ENCODE results near the gene PPM1M.

PPM1M gene

DNA sequence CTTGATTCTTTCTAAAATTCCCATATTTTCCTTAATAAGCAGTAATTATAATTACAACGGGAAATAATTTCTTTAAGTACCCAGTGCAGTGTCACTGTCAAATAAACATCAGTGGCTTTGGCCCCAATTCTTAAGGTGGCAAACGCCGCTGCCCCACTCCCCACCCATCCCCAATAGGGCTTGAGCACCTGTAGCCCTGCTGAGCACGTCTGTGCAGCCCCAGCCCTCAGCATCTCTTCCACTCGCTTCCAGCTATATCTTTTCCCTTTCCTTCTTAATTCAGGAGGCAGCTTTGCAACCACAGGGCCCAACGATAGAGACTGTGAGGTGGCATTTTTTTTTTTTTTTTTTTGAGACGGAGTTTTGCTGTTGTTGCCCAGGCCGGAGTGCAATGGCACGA lies 9.0 kb downstream of the PPM1M start:
- ATAC-seq = no peak
- no peak for TF ChIP-seq GLIS3 (CRISPR knock-in tag; IDR thresholded peaks at IDR 0.05)
- no peak for TF ChIP-seq OSR1 (CRISPR knock-in tag; IDR thresholded peaks at IDR 0.05)
- TF ChIP-seq ZC3H10 (CRISPR knock-in tag; IDR thresholded peaks at IDR 0.05) = no peak
- TF ChIP-seq RARB (CRISPR knock-in tag; IDR thresholded peaks at IDR 0.05) = no peak
- TF ChIP-seq SNAI2 (CRISPR knock-in tag; IDR thresholded peaks at IDR 0.05) = no peak
- TF ChIP-seq, protein P1, sequence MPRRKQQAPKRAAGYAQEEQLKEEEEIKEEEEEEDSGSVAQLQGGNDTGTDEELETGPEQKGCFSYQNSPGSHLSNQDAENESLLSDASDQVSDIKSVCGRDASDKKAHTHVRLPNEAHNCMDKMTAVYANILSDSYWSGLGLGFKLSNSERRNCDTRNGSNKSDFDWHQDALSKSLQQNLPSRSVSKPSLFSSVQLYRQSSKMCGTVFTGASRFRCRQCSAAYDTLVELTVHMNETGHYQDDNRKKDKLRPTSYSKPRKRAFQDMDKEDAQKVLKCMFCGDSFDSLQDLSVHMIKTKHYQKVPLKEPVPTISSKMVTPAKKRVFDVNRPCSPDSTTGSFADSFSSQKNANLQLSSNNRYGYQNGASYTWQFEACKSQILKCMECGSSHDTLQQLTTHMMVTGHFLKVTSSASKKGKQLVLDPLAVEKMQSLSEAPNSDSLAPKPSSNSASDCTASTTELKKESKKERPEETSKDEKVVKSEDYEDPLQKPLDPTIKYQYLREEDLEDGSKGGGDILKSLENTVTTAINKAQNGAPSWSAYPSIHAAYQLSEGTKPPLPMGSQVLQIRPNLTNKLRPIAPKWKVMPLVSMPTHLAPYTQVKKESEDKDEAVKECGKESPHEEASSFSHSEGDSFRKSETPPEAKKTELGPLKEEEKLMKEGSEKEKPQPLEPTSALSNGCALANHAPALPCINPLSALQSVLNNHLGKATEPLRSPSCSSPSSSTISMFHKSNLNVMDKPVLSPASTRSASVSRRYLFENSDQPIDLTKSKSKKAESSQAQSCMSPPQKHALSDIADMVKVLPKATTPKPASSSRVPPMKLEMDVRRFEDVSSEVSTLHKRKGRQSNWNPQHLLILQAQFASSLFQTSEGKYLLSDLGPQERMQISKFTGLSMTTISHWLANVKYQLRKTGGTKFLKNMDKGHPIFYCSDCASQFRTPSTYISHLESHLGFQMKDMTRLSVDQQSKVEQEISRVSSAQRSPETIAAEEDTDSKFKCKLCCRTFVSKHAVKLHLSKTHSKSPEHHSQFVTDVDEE (CRISPR knock-in tag; IDR thresholded peaks at IDR 0.05) = no peak
- TF ChIP-seq CSDC2 (CRISPR knock-in tag; IDR thresholded peaks at IDR 0.05) = no peak
- no peak for TF ChIP-seq TOX (CRISPR knock-in tag; IDR thresholded peaks at IDR 0.05; ENCODE audit: borderline replicate concordance)
- no peak for TF ChIP-seq TCF4 (CRISPR knock-in tag; IDR thresholded peaks at IDR 0.05; ENCODE audit: borderline replicate concordance)
- no peak for TF ChIP-seq PPARA (CRISPR knock-in tag; IDR thresholded peaks at IDR 0.05; ENCODE audit: borderline replicate concordance)
- TF ChIP-seq ISL1 (CRISPR knock-in tag; IDR thresholded peaks at IDR 0.05) = no peak
- TF ChIP-seq ZFP3 (CRISPR knock-in tag; IDR thresholded peaks at IDR 0.05) = no peak
- TF ChIP-seq ESRRG (CRISPR knock-in tag; IDR thresholded peaks at IDR 0.05) = no peak
- TF ChIP-seq, protein P2, sequence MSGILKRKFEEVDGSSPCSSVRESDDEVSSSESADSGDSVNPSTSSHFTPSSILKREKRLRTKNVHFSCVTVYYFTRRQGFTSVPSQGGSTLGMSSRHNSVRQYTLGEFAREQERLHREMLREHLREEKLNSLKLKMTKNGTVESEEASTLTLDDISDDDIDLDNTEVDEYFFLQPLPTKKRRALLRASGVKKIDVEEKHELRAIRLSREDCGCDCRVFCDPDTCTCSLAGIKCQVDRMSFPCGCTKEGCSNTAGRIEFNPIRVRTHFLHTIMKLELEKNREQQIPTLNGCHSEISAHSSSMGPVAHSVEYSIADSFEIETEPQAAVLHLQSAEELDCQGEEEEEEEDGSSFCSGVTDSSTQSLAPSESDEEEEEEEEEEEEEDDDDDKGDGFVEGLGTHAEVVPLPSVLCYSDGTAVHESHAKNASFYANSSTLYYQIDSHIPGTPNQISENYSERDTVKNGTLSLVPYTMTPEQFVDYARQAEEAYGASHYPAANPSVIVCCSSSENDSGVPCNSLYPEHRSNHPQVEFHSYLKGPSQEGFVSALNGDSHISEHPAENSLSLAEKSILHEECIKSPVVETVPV (CRISPR knock-in tag; IDR thresholded peaks at IDR 0.05) = no peak
- TF ChIP-seq, protein P3, sequence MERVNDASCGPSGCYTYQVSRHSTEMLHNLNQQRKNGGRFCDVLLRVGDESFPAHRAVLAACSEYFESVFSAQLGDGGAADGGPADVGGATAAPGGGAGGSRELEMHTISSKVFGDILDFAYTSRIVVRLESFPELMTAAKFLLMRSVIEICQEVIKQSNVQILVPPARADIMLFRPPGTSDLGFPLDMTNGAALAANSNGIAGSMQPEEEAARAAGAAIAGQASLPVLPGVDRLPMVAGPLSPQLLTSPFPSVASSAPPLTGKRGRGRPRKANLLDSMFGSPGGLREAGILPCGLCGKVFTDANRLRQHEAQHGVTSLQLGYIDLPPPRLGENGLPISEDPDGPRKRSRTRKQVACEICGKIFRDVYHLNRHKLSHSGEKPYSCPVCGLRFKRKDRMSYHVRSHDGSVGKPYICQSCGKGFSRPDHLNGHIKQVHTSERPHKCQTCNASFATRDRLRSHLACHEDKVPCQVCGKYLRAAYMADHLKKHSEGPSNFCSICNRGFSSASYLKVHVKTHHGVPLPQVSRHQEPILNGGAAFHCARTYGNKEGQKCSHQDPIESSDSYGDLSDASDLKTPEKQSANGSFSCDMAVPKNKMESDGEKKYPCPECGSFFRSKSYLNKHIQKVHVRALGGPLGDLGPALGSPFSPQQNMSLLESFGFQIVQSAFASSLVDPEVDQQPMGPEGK (CRISPR knock-in tag; IDR thresholded peaks at IDR 0.05; ENCODE audit: borderline replicate concordance) = no peak
- no peak for TF ChIP-seq ARNTL (CRISPR knock-in tag; IDR thresholded peaks at IDR 0.05; ENCODE audit: borderline replicate concordance, low read depth)

DNA sequence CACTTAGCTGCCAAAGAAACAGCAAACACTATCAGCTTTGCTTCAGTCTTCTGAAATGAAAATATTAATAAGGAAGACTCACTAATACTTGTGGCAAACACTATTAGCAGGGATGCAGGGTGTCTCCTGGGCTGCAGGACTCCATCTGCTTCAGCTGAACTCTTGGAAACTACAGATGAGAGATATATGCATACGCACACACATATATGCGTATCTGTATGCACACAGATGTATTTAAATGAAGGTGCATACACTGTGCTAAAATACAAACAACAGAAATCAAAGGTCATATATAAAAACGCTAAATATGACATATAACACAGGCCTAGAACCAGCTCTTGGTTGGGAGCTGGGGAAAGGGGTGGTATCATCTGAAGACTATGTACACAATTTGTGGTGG lies 10.6 kb downstream of the PPM1M start:
- ATAC-seq = no peak

DNA sequence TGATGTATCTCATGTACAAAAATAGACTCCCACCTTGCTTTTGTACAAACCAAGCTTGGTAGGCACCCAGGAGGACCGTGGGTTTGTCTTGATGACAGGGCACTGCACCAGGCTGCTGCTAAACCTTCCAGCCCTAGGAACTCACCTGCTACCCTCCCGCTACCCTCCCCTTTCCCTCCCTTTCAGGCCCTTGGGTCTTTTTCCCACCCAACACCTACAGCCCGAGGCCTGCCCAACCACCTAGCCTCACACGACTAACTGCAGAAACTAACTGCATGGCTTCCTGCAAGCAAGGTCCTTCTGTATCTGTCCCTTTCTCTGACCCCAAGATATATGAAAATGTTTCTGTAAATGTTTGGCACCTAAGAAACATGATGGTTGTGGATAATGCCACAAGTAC lies 11.1 kb downstream of the PPM1M start:
- TF ChIP-seq PPARA (CRISPR knock-in tag; IDR thresholded peaks at IDR 0.05; ENCODE audit: borderline replicate concordance) (no peak), ARNTL (CRISPR knock-in tag; IDR thresholded peaks at IDR 0.05; ENCODE audit: borderline replicate concordance, low read depth) (no peak), ZNF8 (CRISPR knock-in tag; IDR thresholded peaks at IDR 0.05) (no peak), SNAI2 (CRISPR knock-in tag; IDR thresholded peaks at IDR 0.05) (no peak), TOX (CRISPR knock-in tag; IDR thresholded peaks at IDR 0.05; ENCODE audit: borderline replicate concordance) (no peak), GLIS3 (CRISPR knock-in tag; IDR thresholded peaks at IDR 0.05) (no peak), ZC3H10 (CRISPR knock-in tag; IDR thresholded peaks at IDR 0.05) (no peak)
- TF ChIP-seq, protein P2 (CRISPR knock-in tag; IDR thresholded peaks at IDR 0.05) = no peak
- TF ChIP-seq, protein P4, sequence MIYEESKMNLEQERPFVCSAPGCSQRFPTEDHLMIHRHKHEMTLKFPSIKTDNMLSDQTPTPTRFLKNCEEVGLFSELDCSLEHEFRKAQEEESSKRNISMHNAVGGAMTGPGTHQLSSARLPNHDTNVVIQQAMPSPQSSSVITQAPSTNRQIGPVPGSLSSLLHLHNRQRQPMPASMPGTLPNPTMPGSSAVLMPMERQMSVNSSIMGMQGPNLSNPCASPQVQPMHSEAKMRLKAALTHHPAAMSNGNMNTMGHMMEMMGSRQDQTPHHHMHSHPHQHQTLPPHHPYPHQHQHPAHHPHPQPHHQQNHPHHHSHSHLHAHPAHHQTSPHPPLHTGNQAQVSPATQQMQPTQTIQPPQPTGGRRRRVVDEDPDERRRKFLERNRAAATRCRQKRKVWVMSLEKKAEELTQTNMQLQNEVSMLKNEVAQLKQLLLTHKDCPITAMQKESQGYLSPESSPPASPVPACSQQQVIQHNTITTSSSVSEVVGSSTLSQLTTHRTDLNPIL (CRISPR knock-in tag; IDR thresholded peaks at IDR 0.05; ENCODE audit: low read depth) = no peak
- TF ChIP-seq, protein P1 (CRISPR knock-in tag; IDR thresholded peaks at IDR 0.05) = no peak
- ATAC-seq = no peak

More for the DNA sequence above, 10.6 kb downstream of the PPM1M start:
- no peak for TF ChIP-seq ZFP3 (CRISPR knock-in tag; IDR thresholded peaks at IDR 0.05)

Measured in SK-N-SH treated with all-trans-retinoic acid at 6 μM for 48 hours (cell line).